ENCODE data around the gene PHLDB3. TPM values are rescaled to one million over a fixed set of nuclear protein-coding genes. Genes with fewer than 3 reads are reported as not detected.
"Not testable (repeated sequence)": the region's sequence is repeated elsewhere in the genome, so short reads cannot be mapped to it uniquely, and the experiment has no call there.

The PHLDB3 gene
- 10 to 100 TPM in 1 of 12 donors, 1 to 10 TPM in 9, not detected in 2; 2.2 to 15.6 (median 4.0) TPM for polyA plus RNA-seq (ENCODE audit: insufficient read length in 12 of 12)
- long read RNA-seq, donor 1, partial matches to known transcripts = 0 of 1 reads
- long read RNA-seq, donor 1, other reads (novel, unspliced or antisense) = 0 of 1 reads
- long read RNA-seq, donor 2 = 0 reads
- long read RNA-seq, donor 3 = 0 reads
- long read RNA-seq, donor 4 = 0 reads
- long read RNA-seq, donor 5 = 0 reads
- long read RNA-seq, donor 6 = 0 reads
- long read RNA-seq, donor 7 = 0 reads
- long read RNA-seq, donor 8, partial matches to known transcripts = 0 of 1 reads
- long read RNA-seq, donor 8, other reads (novel, unspliced or antisense) = 0 of 1 reads
- long read RNA-seq, donor 9 = 0 reads
- long read RNA-seq, donor 10 = 0 reads
- long read RNA-seq, donor 11 = 0 reads

DNA sequence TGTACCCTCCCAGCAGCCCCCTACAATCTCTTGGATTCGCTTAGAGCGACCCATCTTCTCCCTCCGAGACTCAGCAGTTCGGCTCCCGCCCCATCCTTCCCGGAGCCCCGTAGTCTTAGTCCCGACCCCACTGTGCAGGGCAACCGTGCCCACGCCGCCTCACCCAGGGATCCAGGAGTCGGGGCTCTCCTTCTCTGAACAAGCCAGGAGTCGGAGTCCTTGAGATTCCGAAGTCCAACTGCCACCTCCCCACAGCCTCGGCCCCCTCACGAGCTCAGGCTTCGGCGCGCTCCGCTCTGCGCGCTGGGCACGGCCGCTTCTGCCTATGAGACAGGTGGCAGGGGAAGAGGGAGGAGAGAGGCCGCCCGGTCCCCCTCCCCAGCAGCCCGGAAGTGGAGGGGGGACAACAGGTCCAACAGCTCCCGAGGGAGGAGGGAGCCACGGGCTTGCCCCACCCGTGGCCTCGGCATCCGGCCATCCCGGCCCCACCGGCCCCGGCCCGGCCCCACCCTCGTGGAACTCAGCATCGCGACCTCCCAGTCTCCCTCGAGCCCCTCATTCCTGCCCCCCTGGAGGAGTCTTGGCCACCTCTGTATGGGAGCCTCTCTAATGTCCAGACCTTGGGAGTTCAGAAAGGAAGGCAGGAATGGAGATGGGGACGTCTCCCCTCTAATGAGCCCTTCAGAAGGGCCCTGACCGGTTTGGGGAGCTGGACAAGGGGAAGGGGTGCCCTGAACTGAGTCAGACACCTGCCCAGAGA lies at the start of gene PHLDB3:
PHLDB3 (minus strand) TSS at position 321 of the 760 bp plus-strand sequence. CDS start 628 bp downstream, outside the sequence.
- no peak for DNase-seq

DNA sequence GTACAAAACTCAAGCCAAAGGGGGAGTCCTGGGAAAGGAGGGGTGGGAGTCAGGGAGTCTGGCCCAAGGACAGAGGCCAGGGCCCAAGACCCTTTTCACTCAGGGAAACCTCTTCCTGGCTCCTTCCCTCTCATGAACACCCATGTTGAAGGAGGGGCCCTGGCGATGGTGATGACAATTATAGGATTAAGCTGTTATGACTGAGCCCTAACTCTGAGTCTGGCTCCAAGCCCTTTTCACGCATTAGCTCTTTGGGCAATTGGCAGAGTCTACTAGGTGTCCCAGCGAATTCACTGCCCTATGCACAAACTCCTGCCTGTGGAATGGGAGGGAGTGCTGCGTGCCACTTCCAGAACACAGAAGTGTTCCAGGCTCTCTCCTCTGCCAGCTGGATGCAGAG lies 49.1 kb upstream of the PHLDB3 start:
- DNase-seq = no peak

DNA sequence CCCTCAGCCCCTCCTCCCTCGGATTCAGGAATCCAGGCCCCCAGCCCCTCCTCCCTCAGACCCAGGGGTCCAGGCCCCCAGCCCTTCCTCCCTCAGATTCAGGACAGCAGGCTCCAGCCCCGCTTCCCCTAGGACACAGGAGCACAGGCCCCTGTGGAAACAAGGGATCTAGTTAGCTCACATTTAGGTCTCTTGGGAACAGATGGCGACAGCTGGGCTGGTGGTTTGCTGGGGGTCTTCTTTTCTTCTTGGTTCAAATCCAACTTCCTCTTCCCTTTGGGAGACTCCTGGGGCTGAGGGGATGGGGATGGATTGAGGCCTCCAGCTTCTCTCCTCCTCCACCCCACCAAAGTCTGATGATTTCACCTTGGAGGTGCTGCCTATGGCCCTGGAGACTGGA lies 48.1 kb upstream of the PHLDB3 start:
- no peak for DNase-seq

DNA sequence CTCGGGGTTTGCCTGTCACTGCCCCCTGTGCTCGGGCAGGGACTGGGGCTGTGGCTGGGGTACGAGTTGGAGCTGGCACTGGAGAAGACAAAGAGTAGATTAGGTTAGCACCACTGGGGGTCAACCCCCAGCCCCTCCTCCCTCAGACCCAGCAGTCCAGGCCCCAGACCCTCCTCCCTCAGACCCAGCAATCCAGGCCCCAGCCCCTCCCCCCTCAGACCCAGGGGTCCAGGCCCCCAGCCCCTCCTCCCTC lies 47.6 kb upstream of the PHLDB3 start:
- DNase-seq = no peak

DNA sequence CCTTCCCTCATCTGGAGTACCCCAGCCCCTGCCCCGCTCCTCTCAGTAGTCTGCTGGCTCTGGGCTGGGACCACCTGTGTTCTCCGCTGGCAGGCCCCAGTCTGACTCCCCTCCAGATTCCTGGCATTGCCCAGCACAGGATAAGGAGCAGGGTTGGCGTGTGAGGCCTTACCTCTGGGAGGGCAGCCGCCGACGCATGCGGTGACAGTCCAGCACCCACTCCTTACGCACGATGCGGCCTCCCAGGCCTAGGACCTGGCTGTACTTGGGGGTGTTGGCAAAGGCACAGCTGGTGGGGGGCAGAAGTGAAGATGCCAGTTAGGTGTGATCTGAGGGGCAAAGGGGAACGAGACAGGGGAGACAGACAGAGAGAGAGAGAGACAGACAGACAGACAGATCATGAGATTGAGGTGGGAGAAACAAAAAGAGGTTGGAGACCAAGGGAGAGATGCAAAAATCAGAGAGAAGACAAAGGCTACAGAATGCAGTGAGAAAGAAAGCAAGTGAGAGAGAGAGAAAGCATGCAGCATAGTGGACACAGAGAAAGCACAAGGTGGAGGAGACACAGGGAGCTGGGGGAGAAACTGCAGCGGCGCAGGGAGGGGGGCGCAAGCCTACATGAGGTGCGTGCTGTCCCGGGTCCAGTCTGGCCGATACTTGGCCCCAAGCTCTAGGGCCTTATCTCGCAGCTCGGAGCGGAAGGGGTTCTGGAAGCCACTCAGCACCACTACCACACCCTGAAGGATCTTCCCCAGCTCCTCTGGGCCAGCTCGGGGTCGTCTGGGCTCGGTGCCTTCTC lies 47.1 kb upstream of the PHLDB3 start:
- DNase-seq = no peak

DNA sequence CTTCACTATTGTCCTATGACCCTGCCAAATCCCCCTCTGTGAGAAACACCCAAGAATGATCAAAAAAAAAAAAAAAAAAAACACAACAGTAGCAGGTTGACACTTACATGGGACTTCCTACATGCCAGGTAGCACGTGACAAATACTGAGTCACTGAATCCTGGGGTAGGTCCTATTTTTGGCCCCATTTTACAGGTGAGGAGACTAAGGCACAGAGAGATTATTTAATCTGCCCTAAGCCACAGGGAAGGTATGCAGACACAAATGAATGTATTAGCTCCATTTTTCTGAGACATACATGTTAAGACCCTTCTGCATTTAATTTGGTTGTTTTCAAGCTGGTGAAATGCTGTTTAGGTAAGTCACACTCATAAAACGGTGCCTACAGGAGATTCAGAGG lies 44.2 kb upstream of the PHLDB3 start:
- no peak for DNase-seq

DNA sequence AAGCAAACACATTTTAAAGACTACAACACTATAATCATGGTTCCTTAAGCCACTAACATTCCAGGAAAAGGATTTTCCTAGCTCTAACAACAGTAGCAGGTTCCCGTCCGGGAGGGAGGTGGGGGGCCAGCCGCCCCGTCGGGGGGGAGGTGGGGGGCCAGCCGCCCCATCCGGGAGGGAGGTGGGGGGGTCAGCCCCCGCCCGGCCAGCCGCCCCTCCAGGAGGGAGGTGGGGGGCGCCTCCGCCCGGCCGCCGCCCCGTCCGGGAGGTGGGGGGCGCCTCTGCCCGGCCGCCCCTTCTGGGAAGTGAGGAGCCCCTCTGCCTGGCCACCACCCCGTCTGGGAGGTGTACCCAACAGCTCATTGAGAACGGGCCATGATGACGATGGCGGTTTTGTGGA lies 43.4 kb upstream of the PHLDB3 start:
- DNase-seq = not testable (repeated sequence)

DNA sequence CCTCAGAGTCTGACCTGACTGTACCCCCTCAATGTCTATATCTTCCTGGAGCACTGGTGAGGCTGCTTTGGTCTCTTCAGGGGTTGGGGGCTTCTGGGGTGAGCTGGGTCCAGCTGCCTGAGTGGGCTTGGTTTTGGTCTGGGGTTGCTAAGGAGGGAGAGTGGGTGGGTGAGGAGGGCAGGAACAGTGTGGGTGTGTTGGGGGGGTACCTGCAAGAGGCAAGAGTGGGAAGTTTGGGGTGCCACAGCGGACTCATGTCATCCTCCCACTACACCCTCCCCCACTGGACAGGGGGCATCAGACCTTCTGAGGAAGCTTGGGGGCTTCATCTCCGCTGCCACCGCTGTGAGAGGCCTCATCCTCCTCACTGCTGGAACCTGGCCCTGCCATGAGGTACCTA lies 42.0 kb upstream of the PHLDB3 start:
- DNase-seq = no peak

DNA sequence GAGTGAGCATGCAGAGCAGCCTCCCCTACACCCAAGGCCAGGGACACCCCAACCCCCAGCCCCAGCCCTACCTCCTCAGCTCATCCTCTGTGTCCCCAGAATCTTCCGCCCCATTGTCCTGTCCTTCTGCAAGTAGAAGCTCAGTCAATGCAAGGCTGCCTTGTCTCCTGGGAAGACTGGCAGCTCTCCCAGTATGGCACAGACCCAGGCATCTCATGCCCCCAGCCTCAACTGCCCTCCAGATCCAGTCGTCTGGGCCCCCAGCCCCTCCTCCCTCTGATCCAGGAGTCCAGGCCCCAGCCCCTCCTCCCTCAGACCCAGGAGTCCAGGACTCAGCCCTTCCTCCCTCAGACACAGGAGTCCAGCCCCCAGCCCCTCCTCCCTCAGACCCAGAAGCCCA lies 41.4 kb upstream of the PHLDB3 start:
- no peak for DNase-seq

DNA sequence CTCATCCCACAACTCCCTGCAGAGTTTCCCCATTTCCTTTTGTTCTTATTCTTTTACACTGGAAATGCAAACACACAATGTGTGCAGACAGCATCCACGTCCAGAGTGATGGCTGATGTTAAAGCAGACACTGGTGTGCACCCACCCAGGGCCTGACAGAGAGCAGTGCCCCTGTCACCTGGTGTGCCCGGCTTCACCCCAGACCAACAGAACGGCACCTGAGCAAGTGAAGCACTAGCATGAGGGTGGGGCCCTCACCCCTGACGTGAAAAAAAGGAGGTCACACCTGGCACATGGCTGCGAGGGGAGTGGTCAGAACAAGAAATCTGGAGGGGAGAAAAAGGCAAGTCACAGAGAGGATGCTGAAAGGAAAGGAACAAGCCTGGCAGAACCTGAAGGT lies 40.7 kb upstream of the PHLDB3 start:
- DNase-seq = no peak

DNA sequence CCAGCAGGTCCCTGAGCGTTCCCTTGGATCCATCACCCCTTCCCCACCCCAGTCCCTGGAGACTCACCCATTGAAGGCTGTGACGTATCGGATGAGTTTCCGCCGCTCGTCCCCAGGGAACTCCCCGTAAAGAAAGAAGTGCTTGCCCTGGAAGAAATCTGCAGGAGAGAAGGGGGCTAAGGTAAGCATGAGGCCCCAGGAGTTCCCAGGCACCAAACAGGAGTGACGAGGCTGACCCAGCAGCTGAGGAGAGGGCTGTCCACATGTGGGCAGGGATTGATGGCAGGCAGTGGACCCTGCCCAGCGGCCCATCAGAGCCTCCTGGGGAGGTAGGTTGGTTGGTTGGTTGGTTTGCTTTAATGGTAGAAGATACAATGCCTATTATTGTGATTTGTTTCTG lies 39.5 kb upstream of the PHLDB3 start:
- no peak for DNase-seq

DNA sequence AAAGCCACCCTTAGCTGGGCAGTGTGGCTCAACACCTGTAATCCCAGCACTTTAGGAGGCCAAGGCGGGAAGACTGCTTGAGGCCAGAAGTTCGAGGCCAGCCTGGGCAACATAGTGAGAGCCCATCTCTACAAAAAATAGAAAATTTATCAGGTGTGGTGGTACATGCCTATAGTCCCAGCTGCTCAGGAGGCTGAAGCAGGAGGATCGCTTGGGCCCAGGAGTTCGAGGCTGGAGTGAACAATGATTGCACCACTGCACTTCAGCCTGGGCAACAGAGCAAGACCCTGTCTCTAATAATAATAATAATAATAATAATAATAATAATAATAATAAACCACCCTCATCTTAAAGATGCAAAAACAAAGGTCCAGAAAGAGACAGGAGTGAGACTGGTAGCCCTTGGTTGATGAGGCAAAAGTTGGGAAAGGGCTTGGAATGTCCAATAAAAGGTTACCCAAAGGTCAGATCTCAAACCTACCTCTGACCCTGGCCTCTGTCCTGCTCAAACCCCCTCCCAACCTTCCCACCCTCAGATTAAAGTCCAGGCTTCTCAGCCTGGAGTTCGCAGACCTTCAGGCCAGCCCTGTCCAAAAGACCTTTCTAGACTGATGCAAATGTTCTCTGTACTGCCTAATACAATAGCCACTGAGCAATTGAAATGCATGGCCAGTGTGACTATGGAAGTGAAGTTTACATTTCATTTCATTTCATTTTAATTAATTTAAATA lies 37.5 kb upstream of the PHLDB3 start:
- DNase-seq = no peak

DNA sequence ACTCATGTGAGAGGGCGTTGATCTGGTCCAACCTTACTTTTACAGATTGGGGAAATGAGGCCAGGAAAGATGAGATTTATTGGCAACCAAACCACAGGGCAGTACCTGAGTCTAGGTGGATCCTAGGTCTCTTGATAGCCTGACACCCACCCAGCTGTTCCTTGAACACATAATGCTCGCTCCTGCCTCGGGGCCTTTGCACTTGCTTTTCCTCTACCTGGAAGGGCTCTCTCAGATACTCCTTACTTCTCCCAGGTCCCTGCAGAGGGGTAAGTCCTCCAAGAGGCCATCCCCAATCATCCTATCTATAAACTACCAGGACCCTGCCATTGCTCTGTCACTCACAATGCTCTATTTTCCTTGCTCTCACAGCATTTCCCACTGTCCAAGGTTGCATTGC lies 35.8 kb upstream of the PHLDB3 start:
- no peak for DNase-seq

DNA sequence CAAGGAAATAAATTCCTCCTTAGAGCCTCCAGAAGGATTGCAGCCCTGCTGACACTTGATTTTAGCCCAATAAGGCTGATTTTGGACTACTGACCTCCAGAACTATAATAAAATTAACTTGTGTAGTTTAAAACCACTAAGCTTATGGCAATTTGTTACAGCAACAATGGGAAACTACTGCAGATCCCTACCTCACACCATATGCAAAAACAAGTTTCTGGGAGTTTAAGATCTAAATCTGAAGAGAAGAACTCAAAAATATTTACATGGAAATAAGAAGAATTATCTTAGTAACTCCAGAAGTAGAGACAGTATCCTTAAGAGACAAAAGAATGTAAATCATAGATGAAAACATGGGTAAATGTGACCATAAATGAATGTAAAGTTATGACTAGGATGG lies 34.4 kb upstream of the PHLDB3 start:
- no peak for DNase-seq

DNA sequence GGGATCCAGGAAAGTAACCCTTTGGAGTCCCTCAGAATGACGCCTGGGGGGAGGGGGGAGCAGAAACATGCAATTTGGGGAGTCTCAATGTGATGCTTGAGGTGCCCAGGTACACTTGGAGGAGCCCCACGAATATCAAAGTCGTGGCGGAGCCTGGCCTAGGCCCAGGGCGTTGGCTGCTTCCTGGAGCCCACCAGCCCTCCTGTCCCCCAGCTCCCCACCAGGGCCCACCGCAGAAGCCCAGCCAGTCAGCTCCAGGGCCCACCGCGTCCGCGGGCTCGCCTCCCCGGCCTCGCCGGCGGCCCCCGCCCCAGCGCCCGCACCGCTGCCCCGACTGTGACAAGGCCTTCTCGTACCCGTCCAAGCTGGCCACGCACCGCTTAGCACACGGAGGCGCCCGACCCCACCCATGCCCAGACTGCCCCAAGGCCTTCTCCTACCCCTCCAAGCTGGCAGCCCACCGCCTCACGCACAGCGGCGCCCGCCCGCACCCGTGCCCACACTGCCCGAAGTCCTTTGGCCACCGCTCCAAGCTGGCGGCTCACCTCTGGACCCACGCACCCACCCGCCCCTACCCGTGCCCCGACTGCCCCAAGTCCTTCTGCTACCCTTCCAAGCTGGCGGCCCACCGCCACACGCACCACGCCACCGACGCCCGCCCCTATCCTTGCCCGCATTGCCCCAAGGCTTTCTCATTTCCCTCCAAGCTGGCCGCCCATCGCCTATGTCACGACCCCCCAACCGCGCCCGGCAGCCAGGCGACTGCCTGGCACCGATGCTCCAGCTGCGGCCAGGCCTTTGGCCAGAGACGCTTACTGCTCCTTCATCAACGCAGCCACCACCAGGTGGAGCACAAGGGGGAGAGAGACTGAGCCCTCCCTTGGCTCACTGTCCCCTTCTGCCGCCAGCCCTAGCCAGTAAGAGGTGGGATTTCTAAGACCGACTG lies 30.5 kb upstream of the PHLDB3 start:
- DNase-seq = peak; percentile 60

DNA sequence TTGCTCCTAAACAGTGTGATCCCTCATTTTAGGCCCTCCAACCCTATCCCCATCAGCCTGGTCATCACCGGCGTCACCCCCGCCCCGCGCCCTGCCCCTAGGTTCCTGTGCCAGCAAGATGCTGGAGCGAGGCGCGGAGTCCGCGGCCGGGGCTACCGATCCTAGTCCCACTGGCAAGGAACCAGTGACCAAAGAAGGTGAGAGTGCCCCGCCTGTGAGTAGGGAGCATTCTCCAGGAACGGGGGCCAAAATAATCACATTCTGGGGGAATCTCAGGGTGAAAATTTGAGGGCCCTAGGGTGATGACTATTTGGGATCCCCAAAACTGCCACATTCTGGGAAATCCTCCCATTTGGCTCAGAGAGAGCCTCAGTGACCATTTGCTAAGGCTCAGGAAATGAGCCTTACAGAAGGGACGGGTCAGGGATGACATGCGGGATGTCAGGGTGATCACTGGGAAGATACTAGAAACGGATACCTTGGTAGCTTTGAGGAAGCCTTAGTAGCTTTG lies 29.8 kb upstream of the PHLDB3 start:
- DNase-seq = no peak

DNA sequence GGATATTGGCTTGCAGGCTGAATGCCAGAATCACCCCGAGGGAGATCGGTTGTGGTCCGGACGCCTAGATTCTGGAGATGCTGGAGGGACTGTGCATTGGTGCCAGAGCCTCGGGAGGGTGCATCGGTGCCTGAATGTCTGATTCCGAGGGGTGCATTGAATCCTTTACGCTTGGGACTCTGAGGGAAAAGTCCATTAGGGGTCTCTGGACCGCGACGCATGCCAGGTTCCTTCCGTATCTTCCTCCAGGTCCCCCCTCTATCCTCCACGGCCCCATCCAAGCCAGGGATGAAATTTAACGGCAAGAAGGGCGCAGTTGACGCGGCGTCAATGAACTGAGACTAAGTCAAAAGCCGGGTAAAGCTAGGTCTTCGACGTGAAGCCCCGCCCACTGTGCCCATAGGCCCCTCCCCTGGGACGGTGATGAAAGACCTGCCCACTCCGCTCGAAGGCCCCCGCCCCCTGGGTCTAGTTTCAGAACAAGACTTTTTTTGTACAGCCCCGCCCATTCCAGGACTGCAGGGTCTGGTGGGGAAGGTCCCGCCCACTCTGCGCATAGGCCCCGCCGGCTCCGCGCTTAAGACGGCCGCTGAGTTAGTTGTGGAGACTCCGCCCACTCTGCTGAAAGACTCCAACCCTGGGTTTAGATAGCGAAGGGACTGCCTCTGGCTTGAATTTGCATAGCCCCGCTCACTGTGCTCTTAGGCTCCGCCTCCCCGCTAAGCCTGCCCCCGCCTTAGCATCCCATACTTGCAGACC lies 29.2 kb upstream of the PHLDB3 start:
- DNase-seq = peak; percentile 99

DNA sequence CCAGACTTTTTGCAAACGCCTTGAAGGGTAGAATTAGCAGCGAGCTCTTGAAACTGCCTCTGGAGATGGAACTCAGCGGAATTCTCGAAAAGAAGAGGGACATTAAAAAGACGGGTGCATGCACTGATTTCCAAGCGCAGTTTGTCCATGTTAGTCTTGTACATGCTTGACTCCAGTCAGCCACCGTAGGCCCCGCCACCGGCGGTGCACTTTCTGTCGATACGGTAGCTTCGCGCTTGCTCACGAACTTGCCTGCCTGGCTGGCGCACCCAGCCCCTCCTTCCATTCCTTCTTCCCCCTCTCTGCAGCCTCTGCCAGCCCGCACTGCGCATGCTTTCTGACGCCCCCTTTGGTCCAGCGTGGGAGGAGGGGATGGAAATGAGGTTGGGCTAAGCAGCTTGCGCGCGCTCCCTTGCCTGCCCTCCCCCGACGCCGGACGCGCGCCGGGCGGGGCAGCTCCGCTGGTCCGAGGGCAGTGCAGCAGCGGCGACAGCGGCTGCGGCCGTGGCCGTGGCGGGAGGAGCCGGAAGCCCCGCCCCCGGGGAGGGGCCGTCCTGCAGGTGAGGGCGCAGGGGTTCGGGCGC lies 28.5 kb upstream of the PHLDB3 start, which contains the start of gene ZNF575:
ZNF575 (plus strand) TSS at position 227 of the 584 bp plus-strand sequence. CDS start 1,235 bp downstream, outside the sequence.
- peak; percentile 98 for DNase-seq

DNA sequence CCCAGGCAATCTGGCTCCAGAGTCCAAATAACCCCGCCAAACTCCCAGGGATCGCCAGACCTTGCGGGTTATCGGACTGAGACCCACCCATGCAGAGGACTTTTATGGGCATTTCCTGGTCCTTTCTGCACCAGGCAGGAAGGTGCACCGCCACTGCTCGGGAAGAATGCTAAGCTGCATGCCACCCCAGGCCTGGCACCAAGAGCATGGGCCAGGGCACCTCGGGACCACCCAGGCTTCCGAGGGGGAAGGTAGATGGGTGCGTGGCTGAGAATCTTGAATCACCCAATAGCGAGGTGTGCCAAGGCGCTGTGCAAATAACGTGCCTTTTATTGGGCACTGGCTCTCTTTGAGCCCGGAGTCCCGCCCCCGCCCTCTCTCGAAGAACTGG lies 28.0 kb upstream of the PHLDB3 start:
- no peak for DNase-seq
